ENCODE results near the gene LRRIQ1. TPM values are rescaled to one million over a fixed set of nuclear protein-coding genes. Genes with fewer than 3 reads are reported as not detected.

The LRRIQ1 gene
- total RNA-seq, 1 donor from 2014 or later: 0.22 TPM

- Histone ChIP-seq H3K9me3 (replicated peaks) (no peaks in the 10 kb centered on the region), H3K4me1 (no peaks in the 10 kb centered on the region), H3K27ac (replicated peaks) (no peak overlapping the region), H3K36me3 (no peaks in the 10 kb centered on the region), H3K27me3 (ENCODE audit: low read depth) (no peaks in the 10 kb centered on the region), H3K4me3 (no peak overlapping the region)
- intact Hi-C loops (cut with micrococcal nuclease): no loop called here
- no peak for DNase-seq
- no peak for TF ChIP-seq CTCF (IDR thresholded peaks at IDR 0.05; ENCODE audit: borderline replicate concordance)
Observed at GRCh38 chr12:85237327-85237726, 201.2 kb downstream of the LRRIQ1 start.

GRCh38 chr12:85244561-85244960 lies 208.4 kb downstream of the LRRIQ1 start:
- Histone ChIP-seq H3K27ac (replicated peaks) (no peak overlapping the region), H3K4me3 (no peak overlapping the region), H3K36me3 (no peaks in the 10 kb centered on the region), H3K4me1 (no peaks in the 10 kb centered on the region), H3K9me3 (replicated peaks) (no peaks in the 10 kb centered on the region), H3K27me3 (ENCODE audit: low read depth) (no peaks in the 10 kb centered on the region)
- no peak for DNase-seq
- TF ChIP-seq CTCF (IDR thresholded peaks at IDR 0.05; ENCODE audit: borderline replicate concordance): no peak
- intact Hi-C loops (cut with micrococcal nuclease): no loop called here

GRCh38 chr12:85253853-85254252 lies 217.7 kb downstream of the LRRIQ1 start:
- DNase-seq: no peak
- no peaks in the 10 kb centered on the region for H3K36me3 ChIP-seq
- H3K4me3 ChIP-seq: no peak overlapping the region
- H3K27ac ChIP-seq (replicated peaks): no peak overlapping the region
- intact Hi-C loops (cut with micrococcal nuclease): no loop called here
- no peak for TF ChIP-seq CTCF (IDR thresholded peaks at IDR 0.05; ENCODE audit: borderline replicate concordance)
- no peaks in the 10 kb centered on the region for H3K27me3 ChIP-seq (ENCODE audit: low read depth)
- no peaks in the 10 kb centered on the region for H3K4me1 ChIP-seq
- no peaks in the 10 kb centered on the region for H3K9me3 ChIP-seq (replicated peaks)

GRCh38 chr12:85257671-85258070 lies 221.5 kb downstream of the LRRIQ1 start:
- intact Hi-C loops (cut with micrococcal nuclease): no loop called here
- no peak for TF ChIP-seq CTCF (IDR thresholded peaks at IDR 0.05; ENCODE audit: borderline replicate concordance)
- H3K27ac ChIP-seq (replicated peaks): no peak overlapping the region
- H3K4me3 ChIP-seq: no peak overlapping the region
- no peaks in the 10 kb centered on the region for H3K4me1 ChIP-seq
- no peaks in the 10 kb centered on the region for H3K36me3 ChIP-seq
- no peaks in the 10 kb centered on the region for H3K27me3 ChIP-seq (ENCODE audit: low read depth)
- no peak for DNase-seq
- no peaks in the 10 kb centered on the region for H3K9me3 ChIP-seq (replicated peaks)

DNA sequence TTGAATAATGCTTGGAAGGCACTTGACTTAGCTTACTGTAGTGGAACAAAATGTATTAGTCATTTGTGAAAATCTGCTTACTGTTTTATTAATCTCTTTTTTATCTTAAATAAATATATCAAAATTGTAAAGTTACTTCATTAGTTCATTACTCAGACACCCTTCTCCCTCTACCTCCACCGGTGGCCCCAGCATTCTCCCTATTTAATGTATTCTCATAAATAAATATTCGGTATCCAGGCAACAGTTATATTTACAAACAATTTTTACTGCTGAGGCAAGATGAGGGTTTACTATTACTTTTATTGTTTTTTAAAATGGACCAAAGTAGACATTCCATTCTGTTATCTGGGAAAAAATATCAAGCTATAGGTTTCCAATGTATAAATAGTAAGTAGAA lies 224.3 kb downstream of the LRRIQ1 start:
- Histone ChIP-seq H3K27ac (replicated peaks) (no peak overlapping the region), H3K27me3 (ENCODE audit: low read depth) (no peaks in the 10 kb centered on the region), H3K36me3 (no peaks in the 10 kb centered on the region), H3K9me3 (replicated peaks) (no peaks in the 10 kb centered on the region), H3K4me1 (no peaks in the 10 kb centered on the region), H3K4me3 (no peak overlapping the region)
- no peak for DNase-seq
- TF ChIP-seq CTCF (IDR thresholded peaks at IDR 0.05; ENCODE audit: borderline replicate concordance): no peak
- intact Hi-C loops (cut with micrococcal nuclease): no loop called here

DNA sequence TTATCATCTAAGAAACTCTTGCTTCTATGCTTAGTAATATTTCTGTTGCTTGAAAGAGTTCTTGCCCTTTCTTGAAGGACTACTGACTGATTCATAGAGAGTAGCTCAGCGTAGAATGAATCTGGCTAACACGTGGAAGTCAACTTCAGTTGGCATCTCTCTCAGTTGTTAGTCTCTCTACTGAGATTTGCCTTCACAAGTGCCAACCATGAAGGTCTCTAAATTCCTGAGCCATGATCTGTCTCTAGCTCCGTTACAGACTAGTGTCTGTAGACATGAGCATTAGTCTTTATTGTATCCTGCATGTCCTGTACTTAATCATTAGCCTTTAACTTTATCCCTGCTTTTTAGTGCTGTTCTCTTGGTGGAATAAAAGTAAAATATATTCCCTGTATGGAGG lies 224.7 kb downstream of the LRRIQ1 start:
- intact Hi-C loops (cut with micrococcal nuclease): no loop called here
- Histone ChIP-seq H3K4me3 (no peak overlapping the region), H3K27ac (replicated peaks) (no peak overlapping the region), H3K4me1 (no peaks in the 10 kb centered on the region), H3K36me3 (no peaks in the 10 kb centered on the region), H3K27me3 (ENCODE audit: low read depth) (no peaks in the 10 kb centered on the region), H3K9me3 (replicated peaks) (no peaks in the 10 kb centered on the region)
- no peak for DNase-seq
- no peak for TF ChIP-seq CTCF (IDR thresholded peaks at IDR 0.05; ENCODE audit: borderline replicate concordance)
